Globus pallidus (tissue), 1 donor: Measurements from ENCODE around the gene MEGF11.

Experiments used
- DNase-seq: peaks from one replicate; pipeline ENCODE4 v3.0.0-alpha.2; 2015; ENCODE audit warnings: low spot score

The MEGF11 gene

DNA sequence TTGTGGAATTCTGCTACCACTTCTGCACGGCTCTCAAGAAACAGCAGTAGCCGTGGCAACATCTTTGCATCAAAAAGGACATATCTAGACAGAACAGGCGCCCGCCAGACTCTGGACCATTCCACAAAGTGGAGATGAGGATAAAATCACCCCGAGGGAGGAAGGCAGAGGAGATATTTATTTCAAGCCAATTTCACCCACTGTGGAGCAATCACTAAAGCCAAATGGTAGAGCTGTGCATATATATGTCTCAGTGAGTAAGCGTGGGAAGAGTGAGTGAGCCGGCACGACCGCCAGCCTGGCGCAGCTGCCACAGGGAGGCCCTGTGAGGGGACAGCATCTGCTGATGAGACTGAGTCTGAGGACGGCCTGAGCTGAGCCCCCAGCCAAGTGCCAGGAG lies 111.3 kb downstream of the MEGF11 start:
- DNase-seq = no peak

DNA sequence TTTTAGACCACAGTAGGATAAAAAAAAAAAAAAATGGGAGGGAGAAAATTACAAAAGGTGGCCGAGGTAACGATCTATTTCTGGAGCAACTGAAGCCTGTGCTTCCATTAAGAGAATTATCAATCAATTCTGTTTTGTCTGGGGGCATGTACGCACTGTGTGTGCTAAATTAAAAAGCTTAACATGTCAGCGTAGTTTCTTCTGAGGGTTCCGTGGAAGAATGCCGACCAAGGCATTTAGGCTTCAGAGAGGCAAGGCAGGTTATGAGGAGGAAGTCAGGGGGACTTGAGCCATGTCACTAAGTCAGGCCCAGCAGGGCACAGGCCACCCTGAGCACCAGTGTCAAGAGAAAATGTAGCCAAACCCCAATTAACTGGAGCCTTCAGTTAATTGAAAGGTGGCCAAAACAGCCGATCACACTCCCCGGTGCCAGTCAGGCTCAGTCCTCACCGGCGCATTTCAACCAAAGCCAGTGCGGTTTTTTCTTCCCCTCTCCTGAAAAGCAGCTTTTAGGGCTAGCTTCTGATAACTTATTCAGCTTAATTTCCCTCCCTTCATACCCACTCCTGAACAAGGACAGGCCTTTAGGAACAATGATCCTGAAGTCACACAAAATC lies 113.9 kb downstream of the MEGF11 start:
- DNase-seq = no peak

DNA sequence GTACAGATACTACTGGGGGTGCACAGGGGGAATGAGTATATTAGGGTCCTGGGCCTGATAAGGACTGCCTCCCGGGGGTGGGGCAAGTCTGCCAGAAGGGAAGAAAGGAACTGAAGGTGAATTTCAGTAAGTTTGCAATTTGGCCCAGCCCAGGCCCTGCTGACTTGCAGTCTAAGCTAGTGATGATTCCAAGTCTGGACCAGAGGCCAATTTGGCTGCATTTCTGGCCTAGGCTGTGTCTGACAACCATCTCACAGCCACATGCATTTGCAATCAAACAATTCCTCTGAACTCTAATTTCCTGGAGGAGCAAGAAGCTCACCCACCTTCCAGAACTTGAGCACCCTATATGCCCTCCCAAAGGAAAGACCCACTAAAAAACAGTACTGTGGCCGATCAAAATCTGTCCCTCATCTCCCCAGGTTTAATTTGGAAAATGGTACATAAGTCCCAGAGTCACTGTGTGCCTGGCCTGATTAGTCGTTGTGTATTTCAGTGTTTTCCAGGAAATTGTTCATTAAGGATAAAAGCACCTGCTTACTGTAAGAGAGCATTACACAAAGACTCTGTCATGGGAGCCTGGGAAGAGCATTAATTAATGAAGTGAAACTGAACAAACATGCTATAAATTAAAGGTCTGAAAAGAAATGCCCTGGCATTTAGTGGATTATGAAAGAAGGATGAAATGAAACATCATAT lies 114.5 kb downstream of the MEGF11 start:
- DNase-seq = no peak

DNA sequence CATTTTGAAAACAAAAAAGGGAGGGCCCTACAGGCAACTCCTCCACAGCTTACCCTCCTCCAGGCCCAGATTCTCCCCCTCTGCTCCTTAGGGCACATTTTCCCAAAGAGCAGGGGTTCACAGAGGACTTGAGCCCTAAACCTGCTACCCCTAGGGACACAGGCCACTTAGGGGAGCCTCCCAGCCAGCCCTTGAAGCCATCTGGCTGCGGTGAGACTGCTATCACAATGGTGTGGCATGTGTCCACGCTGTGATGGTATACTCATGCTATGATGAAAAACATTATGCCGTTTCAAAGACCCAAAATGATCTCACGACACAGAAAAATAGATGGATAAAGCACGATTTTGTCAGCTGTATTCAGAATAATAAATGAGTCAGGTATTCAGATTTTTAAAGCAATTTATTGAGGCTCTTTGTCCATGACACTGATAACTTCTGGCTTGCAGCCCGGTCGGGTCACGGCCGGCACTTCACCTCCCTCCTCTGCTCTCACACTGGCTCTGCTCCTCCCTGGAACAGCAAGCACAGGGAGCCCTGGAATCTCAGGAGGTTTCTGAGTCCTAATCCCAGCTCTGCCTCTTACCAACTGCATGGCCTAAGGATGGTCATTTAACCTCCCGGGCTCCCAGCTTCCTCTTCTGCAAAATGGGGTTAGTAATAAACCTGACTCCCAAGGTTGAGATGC lies 115.3 kb downstream of the MEGF11 start:
- DNase-seq = no peak

DNA sequence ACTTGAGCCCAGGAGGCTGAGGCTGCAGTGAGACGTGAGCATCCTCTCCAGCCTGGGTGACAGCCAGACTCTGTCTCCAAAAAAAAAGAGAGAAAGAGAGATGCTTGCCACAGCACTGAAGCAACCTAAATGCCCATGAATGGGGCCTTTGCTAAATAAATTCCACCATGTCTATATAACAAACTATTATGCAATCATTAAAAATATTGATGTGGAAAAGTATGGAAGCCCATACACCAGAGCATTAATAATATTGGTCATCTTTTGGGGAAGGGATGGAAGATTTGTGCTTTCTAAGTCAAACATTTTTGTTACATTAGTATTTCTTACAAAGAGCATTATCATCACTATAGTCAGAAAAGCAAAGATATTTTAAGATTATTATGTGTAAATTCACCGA lies 116.6 kb downstream of the MEGF11 start:
- DNase-seq = no peak

DNA sequence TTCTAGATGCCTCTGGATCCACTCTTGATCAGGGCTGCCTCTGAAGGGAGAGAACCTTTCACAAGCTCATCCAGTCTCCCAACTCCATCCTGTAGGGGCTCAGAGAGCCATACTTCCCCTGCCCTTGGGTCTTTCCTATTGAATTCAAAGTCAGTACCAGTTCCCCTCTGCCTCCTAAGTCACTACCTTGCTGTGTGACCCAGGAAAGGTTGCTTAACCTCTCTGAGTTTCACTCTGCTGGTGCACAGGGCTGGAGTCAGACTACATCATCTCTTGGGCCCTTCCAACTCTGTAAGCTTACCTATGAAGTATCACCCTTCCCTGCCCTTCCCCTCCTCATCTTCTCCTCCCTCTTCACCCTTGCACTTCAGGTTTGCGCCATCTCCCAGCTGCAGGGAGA lies 117.9 kb downstream of the MEGF11 start:
- DNase-seq = no peak

DNA sequence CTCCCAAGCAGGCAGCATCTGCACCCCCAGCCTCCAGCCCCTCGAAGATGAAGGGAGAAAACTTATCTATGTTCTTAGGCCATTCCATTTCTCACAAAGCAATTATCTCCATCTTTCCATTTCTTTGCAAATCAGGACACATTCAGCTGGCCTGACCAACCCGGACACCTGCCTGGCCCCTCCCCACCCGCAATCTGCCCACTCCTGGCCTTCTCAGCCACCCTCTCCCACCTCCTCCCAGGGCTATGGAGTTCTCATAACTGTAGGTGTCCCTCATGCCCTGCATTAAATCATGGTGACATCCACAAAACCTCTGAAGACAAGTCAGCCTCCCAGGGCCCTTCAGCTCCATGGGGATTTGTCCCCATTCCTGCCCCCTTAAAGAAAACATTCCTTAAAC lies 119.3 kb downstream of the MEGF11 start:
- DNase-seq = no peak

DNA sequence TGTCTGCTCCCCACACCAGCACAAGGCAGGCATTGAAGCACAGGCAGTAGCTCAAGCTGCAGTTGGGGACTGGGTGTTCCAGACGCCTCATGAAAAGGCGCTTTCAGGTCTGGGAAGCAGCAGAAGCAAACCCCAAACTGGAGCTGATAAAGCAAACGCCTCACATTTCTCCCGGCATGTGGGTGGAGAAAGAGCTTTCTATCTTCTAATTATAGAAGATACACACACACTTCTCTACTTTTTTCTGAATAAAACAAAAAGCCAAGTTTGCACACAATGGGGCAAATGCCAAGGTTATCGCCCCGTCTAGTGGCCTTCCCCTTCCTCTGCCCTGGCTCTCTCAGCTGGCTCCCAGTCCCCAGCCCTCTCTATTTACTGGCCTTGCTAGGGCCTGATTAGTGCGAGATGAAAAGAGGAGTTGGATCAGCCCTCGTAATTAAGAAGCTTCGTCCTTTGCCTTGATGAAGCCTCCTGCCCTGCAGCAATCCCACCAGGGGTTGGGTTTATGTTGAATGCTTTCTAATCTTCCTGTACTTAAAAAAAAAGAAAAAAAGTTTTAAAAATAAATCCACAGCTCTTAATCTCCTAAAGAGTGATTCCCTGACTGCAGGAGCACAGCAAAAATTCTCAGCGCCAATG lies 120.2 kb downstream of the MEGF11 start:
- peak; percentile 82 for DNase-seq

DNA sequence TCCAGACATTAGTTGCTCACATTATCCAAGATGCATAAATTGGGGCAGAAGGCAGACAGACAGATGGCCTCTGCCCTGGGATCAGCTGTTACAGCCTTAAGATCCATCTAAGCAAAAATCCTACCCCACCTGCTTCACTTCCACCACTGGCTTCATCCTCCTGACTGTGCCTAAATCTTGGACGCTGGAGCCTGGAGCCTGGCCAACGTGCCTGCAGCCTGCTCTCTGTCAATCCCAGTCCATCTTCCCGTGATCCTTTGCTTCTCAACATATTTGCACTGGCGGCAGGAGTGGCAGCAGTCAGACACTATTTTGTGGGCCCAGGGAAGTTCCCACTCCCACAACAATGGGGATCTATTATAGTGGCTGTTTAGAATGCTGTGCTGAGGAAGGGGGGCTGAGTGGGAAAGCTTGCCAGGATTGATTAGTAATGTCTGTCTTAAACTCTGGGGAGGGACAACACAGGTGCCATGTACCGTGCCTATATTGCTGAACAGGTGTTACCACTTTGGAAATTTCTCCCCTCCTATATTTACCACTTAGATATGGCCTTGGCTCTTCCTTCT lies 121.2 kb downstream of the MEGF11 start:
- DNase-seq = no peak

DNA sequence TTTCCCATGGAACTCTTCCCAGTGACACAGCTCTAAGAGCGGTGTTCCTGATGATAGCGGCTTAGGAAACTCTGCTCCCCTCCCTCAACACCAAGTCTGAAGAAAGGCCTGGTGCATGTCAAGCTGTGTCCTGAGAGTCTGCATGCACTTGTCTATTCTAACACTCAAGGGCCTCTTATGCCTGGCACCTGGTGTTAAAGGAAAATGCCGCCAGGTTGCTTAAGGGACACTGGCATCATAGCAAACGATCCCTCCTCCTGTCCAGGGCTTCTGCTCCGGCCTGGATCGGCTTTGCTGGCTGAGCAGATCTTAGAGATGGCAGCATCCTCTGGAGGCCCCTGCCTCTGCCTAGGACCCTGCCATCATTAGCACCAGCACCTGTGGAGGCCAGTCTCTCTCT lies 121.7 kb downstream of the MEGF11 start:
- DNase-seq = no peak

DNA sequence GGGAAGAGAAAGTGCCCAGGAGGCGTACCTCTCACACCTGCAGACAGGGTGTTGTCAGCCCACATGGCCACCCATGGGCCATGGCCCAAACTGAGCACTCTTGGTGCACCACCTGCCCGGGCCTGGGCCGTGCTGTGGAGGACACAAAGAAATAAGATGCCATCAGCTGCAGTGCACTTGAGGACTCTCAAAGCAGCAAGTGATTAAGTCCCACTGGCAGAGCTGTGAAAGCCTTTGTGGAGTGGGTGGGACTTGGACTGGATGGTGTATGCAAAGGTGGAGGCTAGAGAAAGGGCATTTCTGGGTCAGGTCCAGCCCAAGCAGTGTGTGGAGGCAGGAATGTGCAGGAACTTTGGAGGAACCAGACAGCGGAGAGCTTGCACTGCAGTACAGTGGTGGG lies 122.3 kb downstream of the MEGF11 start:
- DNase-seq = no peak

DNA sequence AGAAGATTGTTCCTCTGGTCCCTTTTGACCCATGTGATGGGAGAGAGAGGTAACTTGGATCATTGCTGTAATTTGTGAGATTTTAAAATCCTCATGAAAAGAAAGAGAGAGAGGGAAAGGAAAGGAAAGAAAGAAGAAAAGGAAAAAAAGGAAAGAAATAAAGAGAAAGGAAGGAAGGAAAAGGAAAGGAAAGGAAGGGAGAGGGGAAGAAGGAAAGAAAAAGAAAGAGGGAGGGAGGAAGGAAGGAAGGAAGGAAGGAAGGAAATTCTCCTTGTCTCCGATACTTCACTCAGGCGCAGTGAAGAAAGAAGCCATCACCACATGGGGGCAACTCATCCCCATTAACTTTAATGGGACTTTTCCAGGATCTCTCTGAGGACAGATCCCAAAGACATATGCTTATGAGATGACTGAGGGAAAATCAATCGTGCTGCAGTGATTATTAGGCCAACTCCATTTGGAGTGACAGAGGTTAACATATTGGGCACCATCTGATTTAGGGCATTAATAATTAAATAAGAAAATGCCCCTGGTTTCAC lies 123.0 kb downstream of the MEGF11 start:
- no peak for DNase-seq

DNA sequence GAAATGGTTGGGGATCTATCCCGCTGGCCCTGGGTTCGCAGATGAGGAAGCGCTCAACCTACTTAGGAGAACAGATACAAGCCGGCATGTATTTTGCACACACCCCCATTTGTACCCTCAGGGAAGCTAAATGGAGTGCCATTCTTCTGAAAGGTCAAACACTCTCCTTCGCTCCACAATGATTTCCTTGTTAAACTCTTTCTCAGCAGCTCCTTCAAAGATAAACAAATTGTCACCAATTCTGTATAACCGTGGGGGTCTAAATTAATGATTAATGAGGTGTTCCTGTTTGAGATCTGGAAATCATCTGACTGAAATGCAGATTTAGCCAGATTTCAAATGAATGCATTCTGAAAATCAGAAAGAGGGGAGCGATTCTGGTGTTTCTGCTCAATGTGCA lies 124.0 kb downstream of the MEGF11 start:
- no peak for DNase-seq

DNA sequence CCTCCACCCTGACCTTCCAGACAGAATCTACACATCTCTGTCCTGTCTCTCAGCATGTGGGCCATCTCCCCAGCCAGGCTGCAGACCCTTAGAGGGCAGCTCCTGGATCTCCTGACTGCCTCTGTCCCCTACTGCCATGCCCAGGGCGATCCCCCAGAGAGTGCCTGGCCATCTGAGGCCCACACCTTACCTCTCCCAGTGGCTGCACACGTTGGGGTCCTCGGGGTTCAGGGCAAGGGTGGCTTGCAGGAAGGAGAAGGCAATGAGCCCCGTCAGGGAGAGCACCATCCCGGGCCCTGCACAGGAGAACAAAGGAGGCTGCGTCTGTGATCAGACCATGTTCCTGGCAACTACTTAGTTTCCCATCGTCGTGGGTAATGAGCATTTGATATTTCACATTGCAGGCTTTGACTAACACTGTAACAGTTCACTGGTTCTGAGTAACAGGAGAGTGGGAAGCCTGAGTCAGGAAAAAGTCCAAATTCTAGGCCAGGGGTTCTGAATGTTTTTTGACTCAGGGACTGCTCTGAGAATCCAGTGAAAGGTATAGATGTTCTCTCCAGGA lies 125.4 kb downstream of the MEGF11 start:
- no peak for DNase-seq

DNA sequence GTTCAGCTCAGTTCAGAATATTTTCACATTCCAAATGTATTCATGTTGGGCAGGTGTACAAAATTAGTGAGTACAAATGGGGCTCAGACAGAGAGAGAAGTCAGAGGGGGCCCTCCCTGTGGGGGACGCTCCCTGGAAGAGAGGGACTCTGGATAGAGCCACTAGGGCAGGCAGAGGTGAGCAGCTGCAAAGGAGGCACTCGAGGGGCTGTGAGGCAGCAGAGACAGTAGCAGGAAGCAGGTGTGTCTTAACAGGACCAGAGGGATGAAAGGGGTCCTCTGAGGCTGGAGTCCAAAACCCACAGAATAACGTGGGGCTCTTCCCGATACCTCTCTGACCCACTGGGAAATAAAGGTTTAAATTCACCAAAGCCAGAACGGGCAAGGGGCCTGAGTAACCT lies 127.1 kb downstream of the MEGF11 start:
- no peak for DNase-seq

DNA sequence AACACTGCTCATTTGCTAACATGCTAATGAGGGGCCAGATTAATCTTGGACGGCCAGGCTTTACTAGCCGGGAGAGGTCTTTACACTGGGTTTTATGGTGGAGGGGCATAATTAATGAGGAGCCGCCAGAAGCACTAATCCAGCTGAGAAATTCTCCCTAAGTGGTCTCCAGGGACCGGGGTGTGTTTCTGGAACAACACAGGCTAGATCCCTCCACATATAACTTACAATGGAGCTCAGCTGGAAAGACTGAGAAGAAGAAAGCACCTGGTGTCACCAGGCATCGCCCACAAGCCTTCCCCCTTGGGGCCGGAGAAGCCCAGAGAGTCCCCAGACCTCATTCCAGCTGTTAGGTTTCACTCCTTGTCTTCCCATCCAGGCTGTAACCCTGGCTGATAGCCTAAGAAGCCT lies 127.5 kb downstream of the MEGF11 start:
- no peak for DNase-seq

DNA sequence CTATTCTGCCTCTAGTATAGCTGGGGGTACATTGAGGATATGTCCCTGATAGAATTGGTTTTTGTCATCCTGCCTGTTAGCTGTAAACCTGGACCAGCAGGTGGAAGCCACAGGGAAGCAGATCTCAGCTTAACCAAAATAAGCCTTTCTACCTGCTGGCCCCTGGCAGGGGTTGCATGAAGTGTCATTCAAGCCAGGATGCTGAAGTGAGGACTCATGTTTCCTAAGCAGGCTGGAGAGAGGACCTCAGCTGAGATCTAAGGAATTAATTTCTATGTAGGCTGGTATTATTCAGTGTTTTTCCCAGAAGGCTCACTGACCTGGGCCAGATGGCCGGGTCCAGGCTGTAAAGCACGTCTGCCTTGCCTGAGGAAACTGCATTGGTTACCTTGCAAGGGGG lies 128.9 kb downstream of the MEGF11 start:
- DNase-seq = no peak

DNA sequence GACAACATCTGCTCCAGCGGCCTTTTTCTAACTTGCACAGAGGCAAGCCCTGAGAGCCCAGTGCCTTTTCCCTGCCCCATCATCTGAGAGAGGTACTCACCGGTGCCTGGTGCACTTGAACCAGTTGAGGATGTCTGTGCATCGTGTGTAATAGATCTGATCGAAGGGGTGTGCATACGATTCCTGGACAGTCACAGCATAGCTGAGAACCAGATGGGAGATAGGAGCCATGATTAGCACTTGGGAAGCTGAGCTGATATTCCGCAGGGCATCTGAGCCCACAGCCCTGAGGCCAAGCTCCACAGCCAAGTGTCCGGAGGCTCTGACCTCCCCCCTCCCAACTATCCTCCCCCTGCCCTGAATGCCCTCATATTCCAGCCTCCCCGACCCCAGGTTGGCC lies 129.8 kb downstream of the MEGF11 start:
- DNase-seq = no peak

DNA sequence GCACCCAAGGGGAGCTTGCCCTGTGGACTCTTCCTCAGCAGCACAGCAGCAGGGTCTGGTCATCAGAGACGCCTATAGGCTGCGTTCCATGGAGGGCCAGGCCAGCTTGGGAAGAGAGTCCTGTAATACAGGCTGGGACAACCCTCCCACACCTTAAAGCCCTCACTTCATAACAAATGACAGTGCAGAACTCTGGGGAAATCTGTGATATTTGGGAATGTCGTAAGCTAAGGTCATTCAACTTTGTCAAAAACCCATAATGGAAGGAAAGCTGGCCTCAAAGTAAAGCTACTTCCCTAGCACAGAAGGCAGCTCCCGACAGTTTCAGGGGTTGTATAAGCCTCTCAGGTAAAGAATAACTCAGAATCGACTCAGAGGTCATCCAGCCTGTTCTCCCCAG lies 133.1 kb downstream of the MEGF11 start:
- no peak for DNase-seq

DNA sequence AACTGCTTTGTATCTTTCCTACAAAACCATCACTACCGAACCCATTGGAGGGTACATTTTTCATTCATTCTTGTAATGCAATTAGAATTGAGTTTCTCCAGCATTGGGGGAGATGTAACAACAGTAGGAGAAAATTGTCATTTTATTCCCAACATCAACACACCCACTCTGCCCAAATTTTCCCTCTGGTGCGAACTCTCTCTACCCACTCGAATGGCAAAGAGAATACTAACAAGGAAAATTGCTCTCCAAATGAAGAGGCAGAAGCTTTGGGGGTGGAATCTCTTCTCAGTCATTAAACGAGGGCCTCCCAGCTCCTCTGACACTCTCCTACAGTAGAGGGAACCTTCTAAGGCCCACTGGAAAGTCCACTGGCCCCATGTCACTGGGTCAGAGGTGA lies 135.7 kb downstream of the MEGF11 start:
- no peak for DNase-seq

DNA sequence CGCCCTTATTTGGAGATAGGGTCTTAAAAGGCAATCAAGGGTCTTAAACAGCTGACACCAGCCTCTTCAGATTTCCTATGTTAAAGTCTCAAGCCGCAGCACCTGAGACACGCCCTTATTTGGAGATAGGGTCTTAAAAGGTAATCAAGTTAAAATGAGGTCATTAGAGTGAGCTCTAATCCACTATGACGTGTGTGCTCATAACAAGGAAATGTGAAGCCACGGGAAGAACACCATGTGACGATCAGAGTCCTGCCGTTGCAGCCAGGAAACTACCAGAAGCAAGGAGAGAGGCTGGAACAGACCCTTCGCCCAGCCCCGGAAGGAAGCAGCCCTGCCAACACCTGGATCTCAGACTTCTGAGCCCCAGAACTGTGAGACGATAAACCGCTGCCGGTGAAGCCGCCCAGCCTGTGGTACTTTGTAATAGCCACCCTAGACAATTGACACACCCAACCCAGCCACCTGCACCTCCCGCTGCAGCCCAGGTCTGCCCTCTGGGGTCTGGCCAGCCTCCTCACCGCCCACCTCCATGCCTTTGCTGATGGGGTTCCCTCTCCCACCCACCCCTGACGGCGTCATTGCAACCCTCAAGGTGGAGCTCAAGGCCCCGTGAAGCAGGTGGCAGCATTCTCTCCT lies 137.9 kb downstream of the MEGF11 start:
- no peak for DNase-seq
